HEK293T (cell line): ENCODE measurements around the gene ATP2A2.

ENCODE experiments used
- ARNT ChIP-seq: fragments of 450-650 bp; IDR thresholded peaks from 2 replicates; pipeline ENCODE4 v1.6.1; 2017; ENCODE audit warnings: mild to moderate bottlenecking
- BHLHE40 ChIP-seq: fragments of 450-650 bp; IDR thresholded peaks from 2 replicates; pipeline ENCODE4 v1.6.1; 2016; ENCODE audit warnings: mild to moderate bottlenecking, moderate library complexity, borderline replicate concordance
- CTBP1 ChIP-seq: fragments of 450-650 bp; IDR thresholded peaks from 2 replicates; pipeline ENCODE4 v1.6.1; 2016; ENCODE audit warnings: borderline replicate concordance
- ELF4 ChIP-seq: fragments of 450-650 bp; IDR thresholded peaks from 2 replicates; pipeline ENCODE4 v1.6.1; 2017; ENCODE audit warnings: antibody characterized with exemption
- FOXA1 ChIP-seq: fragments of 450-650 bp; IDR thresholded peaks from 2 replicates; pipeline ENCODE4 v1.6.1; 2016; ENCODE audit warnings: mild to moderate bottlenecking
- FOXK2 ChIP-seq: fragments of 450-650 bp; IDR thresholded peaks from 2 replicates; pipeline ENCODE4 v1.6.1; 2016; ENCODE audit warnings: mild to moderate bottlenecking
- FOXM1 ChIP-seq: fragments of 450-650 bp; IDR thresholded peaks from 2 replicates; pipeline ENCODE4 v1.6.1; 2017; ENCODE audit warnings: mild to moderate bottlenecking, borderline replicate concordance
- HDGF ChIP-seq: fragments of 450-650 bp; IDR thresholded peaks from 2 replicates; pipeline ENCODE4 v1.6.1; 2017; ENCODE audit warnings: antibody characterized with exemption, borderline replicate concordance
- PKNOX1 ChIP-seq: fragments of 450-650 bp; IDR thresholded peaks from 2 replicates; pipeline ENCODE4 v1.6.1; 2016
- SP1 ChIP-seq: fragments of 450-650 bp; IDR thresholded peaks from 2 replicates; pipeline ENCODE4 v1.6.1; 2017
- SUZ12 ChIP-seq: fragments of 450-650 bp; IDR thresholded peaks from 2 replicates; pipeline ENCODE4 v1.6.1; 2016; ENCODE audit warnings: mild to moderate bottlenecking
- TARDBP ChIP-seq: fragments of 450-650 bp; IDR thresholded peaks from 2 replicates; pipeline ENCODE4 v1.6.1; 2016

- no peak for TF ChIP-seq BHLHE40
- TF ChIP-seq FOXA1, result no peak
- no peak for TF ChIP-seq HDGF
- no peak for TF ChIP-seq CTBP1
- no peak for TF ChIP-seq ELF4
- no peak for TF ChIP-seq FOXM1
- no peak for TF ChIP-seq SP1
- TF ChIP-seq FOXK2, result no peak
- TF ChIP-seq SUZ12, result no peak
- TF ChIP-seq TARDBP, result no peak
- no peak for TF ChIP-seq PKNOX1
- no peak for TF ChIP-seq ARNT
These were observed 98.6 kb downstream of the ATP2A2 start for GRCh38 chr12:110379631-110380030.
